OCI-LY7 (cell line): ENCODE results near the gene NTM.

Experiments
- EZH2phosphoT487 ChIP-seq: fragments of 200-600 bp; sonication (generic); IDR thresholded peaks from 2 replicates; pipeline ENCODE4 v1.6.1; 2018; ENCODE audit warnings: low read depth, borderline replicate concordance, mild to moderate bottlenecking, mixed run types, antibody characterized with exemption, low read length, moderate library complexity, mixed read lengths
- TF ChIP-seq, protein P1 (sequence below): fragments of 200-600 bp; sonication (generic); conservative IDR thresholded peaks from 2 replicates; pipeline ENCODE4 v1.5.1; 2014; ENCODE audit warnings: mild to moderate bottlenecking, antibody characterized with exemption, low read length, moderate library complexity, mixed read lengths

DNA sequence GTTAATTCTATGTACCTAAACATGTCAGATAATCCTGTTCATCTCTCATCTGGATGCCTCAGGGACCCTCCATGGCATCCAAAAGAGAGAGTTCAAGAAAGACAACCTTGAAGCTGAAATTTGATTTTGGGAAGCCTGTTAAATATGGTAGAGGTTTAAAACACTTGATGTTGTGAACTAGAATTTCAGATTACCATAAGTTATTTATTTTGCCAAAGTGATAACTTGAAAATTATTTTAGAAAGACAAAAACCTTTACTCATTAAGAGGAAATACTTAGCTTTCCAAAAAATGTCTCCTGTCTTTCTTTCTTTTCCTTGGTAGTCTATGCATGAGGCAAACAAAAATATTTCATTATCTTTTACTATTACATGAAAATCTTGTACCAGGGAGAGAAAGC lies 714.0 kb downstream of the NTM start:
- TF ChIP-seq, protein P1, sequence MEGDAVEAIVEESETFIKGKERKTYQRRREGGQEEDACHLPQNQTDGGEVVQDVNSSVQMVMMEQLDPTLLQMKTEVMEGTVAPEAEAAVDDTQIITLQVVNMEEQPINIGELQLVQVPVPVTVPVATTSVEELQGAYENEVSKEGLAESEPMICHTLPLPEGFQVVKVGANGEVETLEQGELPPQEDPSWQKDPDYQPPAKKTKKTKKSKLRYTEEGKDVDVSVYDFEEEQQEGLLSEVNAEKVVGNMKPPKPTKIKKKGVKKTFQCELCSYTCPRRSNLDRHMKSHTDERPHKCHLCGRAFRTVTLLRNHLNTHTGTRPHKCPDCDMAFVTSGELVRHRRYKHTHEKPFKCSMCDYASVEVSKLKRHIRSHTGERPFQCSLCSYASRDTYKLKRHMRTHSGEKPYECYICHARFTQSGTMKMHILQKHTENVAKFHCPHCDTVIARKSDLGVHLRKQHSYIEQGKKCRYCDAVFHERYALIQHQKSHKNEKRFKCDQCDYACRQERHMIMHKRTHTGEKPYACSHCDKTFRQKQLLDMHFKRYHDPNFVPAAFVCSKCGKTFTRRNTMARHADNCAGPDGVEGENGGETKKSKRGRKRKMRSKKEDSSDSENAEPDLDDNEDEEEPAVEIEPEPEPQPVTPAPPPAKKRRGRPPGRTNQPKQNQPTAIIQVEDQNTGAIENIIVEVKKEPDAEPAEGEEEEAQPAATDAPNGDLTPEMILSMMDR: no peak
- TF ChIP-seq EZH2phosphoT487: no peak
